HL-60 (cell line): Measurements from ENCODE around the gene ZFHX2.

Source experiments
- POLR2AphosphoS5 ChIP-seq: IDR thresholded peaks from 2 replicates; pipeline ENCODE4 v1.6.1; 2012; ENCODE audit warnings: low read depth
- TF ChIP-seq, protein P1 (sequence below): IDR thresholded peaks from one replicate; pipeline ENCODE4 v1.5.1; 2011; ENCODE audit warnings: low read length, control low read depth, inconsistent platforms; ENCODE audit not compliant: insufficient read depth

DNA sequence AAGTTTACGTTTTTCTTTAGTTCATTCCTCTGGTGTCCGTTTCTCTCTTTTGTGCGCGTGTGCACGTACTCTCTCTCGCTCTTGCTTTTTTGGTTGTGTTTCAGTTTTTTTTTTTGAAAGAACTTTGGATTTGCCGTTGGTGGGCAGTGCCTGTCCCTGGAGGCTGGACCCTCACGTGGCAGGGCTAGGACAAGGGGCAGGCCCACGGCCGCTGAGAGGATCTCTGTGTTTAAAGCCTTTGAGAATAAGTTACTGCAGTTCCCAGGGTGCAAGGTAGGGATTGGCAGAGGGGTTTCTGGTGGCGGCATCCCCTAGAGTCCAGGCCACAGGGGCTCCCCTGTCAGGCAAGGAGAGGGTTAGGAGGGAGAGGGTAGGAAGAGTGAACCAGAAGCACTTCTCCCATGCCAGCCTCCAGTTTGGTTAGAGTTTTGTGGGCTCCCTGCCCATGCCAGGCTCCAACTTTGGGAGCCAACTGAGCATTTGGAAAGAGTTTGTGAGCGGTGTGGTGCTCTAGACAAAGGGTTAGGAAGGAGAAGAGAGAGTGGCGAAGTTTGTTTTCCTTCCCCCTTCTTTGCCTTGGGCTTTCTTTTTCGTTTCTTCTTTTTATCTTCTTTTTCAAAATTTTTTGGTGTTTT is 30.5 kb downstream of the ZFHX2 start:
- TF ChIP-seq, protein P1, sequence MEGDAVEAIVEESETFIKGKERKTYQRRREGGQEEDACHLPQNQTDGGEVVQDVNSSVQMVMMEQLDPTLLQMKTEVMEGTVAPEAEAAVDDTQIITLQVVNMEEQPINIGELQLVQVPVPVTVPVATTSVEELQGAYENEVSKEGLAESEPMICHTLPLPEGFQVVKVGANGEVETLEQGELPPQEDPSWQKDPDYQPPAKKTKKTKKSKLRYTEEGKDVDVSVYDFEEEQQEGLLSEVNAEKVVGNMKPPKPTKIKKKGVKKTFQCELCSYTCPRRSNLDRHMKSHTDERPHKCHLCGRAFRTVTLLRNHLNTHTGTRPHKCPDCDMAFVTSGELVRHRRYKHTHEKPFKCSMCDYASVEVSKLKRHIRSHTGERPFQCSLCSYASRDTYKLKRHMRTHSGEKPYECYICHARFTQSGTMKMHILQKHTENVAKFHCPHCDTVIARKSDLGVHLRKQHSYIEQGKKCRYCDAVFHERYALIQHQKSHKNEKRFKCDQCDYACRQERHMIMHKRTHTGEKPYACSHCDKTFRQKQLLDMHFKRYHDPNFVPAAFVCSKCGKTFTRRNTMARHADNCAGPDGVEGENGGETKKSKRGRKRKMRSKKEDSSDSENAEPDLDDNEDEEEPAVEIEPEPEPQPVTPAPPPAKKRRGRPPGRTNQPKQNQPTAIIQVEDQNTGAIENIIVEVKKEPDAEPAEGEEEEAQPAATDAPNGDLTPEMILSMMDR = no peak
- no peak for TF ChIP-seq POLR2AphosphoS5
